Erythroblast (primary cell): ENCODE results near the gene SERHL2.

ENCODE experiments used
- GATA1 ChIP-seq: IDR thresholded peaks from 2 replicates; pipeline ENCODE4 v1.6.1; 2011; ENCODE audit warnings: low read depth, mild to moderate bottlenecking, control low read depth, low read length, moderate library complexity
- POLR2A ChIP-seq: IDR thresholded peaks from 2 replicates; pipeline ENCODE4 v1.6.1; 2011; ENCODE audit warnings: mild to moderate bottlenecking, low read length

GRCh38 chr22:42602470-42602869, 48.7 kb downstream of the SERHL2 start:
- TF ChIP-seq POLR2A (no peak), GATA1 (no peak)
